NCI-H1092 (cell line): Measurements from ENCODE around the gene IFT27.
"Not testable (repeated sequence)": the region's sequence is repeated elsewhere in the genome, so short reads cannot be mapped to it uniquely, and the experiment has no call there.

ENCODE experiments used
- DNase-seq: peaks from one replicate; lab custom pipeline; 2025; lab: John Stamatoyannopoulos, UW

Gene IFT27

DNA sequence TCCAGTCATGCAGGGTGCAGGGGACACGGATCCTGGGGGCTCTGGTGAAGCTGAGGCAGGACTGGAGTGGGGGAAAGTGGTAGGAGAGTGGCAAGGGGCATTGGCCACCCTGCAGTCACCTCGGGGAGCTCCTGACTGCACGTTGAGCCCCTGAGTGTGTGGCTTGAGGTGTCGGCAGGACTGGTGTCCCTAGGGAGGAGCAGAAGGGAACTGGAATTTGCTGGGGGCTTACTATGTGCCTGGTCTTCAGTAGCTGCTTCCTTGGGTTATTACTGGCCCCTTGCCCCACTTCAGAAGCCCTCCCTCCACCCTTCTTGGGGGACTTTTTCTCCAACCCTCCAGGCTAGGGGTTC, 31.5 kb downstream of the IFT27 start:
- DNase-seq, result no peak

DNA sequence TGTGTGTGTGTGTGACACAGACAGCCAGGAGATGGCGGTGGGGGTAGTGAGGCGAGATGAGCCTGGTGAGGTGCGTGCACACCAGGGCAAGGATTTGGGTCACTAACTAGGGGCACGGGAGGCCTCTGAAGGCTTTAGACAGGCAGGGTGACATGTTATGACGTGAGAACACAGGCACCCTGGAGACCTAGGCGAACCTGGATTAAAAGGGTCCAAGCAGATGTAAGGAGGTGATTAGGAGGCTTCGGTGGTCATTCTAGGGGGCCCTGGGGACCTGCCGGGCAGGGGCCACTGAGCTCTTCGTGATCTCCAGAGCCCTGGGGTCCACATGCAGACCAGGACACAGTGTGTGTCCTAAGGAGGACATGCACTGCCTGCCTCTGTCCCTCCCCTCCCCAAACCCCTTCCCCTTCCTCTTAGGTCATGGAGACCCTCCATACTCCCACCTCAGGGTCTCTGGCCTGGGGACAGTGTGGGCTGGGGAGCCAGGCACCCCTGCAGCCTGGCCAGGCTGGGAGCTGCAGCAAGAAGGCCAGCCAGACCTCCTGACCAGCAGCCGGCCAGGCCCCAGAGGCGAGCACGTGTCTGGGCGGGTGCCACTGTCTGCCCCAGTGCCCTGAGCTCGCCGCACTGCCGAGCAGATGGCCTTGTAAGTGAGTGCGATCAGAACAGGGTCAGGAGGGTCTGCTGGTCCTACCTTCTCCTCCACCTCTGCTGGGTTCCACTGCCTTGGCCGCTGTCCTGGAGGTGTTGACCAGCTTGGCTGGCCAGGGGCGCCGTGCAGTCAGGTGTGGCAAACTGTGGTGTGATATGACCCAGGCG, 32.1 kb downstream of the IFT27 start:
- no peak for DNase-seq

DNA sequence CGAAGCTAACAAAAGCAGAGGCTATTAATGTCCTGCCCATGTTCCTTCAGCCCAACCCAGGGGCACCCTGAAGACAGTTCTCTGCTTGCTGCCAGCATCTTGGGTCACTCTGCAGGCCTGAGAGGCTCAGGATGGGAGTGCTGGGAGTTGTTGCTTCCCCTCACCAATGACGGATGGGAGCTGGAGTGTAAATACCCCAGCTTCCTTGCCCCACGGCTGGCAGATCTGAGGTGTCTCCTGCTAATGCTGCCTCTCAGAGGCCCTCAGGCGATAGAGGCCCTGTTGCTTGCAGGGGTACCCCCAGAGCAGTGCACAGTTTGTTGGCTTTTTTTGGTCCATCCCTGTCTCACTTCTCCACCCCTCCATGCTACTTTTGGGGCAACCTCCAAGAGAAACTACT, 32.9 kb downstream of the IFT27 start:
- no peak for DNase-seq

DNA sequence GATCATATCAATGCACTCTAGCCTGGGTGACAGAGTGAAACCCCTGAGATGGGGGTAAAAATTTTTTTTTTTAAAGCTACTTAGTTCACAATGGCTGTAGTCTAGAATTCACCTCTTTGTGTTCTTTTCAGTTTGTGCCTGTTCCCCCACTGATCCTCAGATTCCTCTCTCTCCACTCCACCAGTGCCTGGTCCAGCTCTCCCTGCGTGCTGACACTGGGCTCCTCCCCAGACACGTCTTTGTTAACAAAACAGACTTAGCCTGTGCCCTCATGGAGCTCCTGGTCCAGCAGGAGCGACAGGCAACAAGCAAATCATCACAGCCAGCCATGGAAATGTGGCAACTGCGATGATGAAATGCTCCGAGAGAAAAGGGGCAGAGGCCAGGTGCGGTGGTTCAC, 34.0 kb downstream of the IFT27 start:
- no peak for DNase-seq

DNA sequence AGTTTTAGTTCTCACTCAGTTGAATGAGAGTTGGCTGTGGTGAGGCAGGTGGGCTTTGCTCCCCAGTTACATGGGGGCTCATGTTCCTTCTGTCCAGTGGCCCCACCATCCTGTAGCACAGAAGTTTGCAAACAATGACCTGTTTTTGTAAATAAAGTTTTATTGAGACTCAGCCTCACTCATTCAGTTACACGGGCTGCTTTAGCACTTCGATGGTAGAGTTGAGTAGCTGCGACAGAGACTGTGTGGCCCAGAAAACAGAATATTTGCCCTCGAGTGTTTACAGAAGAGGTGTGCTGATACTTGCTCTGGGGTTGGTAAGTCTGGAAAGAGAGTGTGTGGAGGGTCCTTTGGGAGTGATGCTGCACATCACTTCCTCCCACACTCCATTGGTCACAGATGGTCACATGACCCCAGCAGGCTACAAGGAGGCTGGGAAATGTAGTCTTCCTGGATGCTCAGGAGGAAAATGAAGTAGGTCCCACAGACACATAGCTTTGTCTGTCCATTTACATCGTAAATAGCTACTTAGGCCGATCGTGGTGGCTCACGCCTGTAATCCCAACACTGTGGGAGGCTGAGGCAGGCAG, 34.6 kb downstream of the IFT27 start:
- no peak for DNase-seq

DNA sequence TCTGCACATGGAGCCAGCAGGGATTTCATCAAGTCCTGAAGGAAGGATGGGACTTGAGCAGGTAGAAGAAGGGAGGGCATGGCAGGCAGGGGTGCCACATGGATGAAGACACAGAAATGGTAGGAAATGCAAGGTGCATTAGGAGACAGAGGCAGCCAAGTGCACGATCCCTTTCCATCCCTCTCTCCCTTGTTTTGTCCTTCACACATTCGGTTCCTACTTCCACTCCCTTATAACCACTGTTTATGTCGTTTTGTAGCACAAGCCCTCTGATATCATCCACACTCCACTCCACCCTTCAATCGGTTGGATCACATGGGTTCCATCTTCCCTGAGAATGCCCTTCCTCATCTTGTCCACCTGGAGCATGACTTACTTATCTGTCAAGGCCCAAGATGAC, 35.2 kb downstream of the IFT27 start:
- no peak for DNase-seq

DNA sequence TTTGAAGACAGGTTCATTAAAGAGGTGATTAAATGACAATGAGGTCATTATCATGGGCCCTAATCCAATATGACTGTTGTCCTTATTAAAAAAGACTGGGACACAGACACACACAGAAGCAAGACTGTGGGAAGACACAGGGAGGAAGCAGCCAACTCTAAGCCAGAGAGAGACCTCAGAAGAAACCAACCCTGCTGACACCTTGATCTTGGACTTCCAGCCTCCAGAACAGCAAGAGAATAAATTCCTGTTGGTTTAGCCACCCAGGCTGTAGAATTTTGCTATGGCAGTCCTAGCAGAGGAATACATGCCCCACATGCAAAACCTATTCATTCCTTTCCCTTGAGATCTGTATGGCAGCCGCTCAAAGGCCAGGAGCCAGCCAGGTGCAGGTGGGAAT, 36.7 kb downstream of the IFT27 start:
- no peak for DNase-seq

DNA sequence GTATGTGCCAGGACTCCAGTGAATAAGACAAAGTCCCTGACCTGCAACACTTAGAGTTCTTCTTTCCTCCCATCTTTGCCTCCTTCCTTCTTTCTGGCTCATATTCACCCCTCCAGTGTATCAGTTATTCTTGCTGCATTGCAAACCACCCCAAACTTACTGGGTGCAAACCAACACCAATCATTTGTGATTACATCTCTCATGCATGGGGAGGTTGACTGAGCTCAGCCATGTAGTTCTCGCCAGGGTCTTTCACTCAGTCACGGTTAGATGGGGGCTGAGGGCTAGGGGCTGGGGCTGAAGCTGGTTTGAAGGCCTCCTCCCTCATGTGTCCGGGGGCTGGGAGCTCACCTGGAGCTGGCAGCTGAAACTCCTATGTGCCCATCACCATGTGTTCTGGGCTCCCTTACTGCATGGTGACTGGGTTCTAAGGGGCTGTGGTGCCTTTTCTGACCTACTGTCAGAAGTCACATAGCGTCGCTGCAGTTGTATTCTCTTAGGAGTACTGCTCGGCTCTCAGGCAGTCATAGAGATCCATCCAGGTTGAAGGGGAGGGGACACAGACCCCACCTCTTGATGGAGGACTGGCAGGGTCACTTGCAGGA, 37.4 kb downstream of the IFT27 start:
- DNase-seq, result no peak

DNA sequence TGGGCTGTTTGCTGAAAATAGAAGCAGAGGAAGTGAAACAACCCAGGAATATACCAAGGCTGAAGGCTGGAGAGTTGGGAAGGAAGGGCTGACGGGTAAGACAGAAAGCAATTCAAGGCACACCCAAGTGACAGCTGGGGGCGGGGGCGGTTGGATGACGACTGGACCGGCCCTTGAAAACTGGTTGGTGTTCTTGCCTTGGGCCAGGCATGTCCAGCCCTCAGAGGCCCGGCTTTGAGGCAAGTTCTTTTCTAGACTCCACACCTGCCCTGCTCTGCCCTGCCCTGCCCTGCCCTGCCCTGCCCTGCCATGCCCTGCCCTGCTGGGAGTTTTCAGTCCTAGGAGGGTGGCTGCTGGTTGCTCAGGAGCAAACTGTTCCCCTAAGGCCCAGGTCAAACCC, 38.1 kb downstream of the IFT27 start:
- DNase-seq, result no peak

DNA sequence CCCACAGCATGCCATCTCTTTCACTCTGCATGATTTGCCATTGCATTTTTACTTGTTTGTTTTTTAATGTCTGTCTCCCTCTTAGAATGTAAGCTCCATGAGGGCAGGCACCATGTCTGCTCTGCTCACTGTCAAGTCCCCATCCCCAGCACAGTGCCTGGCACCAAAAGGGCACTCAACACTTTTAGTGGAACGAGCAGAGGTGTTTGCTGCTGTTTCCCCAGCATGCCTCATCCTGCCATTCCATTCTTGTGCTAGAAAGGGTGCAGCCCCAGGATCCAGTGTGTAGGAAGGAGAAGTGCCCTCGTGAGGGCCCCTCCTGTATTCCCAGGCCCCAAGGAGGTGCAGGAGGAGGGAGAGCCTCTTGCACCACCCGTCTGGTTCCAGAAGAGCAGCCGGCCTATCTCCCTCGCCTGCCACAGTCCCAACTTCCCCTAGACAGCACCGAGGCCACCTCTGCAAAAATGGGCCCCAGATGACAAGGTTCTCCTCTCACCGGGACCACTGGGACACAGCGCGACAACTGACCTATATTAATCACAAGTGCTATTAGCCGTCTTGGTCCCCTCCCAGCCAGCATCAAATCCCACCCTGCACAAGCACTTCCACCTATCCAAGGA, 39.1 kb downstream of the IFT27 start:
- DNase-seq, result no peak

DNA sequence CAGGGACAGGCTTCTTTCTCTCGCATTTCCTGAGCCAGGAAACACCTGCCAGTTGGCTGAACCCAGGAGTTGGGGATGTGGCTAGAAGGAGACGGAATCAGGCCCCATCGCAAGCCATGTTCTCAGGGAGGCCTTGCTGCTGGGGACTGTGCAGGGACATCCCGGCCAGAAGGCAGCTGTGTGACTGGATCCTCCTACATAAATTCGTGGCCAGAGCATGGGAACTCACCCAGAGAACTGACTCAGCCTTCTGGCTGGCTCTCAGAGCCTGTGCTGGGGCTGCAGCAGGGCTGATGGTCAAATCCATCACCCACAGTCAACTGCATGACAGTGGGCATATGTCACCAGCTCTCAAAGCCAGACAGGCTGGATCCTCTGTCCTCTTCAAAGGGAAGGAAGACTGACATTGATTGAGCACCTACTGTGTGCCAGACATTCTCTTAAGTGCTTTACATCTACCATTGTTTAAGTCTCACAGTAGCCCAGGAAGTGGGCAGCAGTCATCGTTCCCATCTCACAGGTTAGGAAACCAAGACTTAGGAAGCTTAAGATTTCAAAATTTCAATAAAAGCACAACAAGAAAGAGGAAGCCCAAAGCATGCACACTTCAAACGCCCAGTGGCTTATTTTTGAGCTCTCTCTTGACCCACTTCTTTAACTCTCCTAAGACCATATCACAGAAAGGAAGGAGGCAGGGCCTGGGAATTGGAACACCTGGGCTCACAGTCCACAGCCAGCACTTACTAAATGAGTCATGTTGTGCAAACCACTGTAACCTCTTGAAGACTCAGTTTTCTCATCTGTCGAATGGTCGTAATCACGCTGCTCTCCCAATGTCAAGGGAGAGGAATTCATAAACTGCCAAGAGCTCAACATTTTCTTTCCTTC, 41.5 kb downstream of the IFT27 start:
- DNase-seq, result no peak

DNA sequence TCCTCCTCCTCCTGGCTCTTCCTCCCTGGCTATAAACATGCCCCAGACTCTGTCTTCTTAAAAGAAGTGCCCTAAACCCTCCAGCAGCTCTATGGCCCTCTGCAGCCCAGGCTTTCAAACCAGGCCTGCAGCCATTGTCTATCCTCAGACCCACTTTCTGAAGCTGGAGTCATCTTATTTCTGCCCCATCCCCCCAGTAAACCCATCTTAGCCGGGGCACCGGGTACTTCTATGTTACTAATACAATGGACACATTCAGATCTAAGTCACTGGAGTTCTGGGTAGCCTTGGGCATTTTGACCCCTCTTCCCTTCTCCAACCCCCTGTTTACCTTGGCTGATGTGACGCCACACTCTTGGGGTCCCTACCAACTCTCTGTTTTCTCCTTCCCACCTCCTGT, 42.6 kb downstream of the IFT27 start:
- no peak for DNase-seq

DNA sequence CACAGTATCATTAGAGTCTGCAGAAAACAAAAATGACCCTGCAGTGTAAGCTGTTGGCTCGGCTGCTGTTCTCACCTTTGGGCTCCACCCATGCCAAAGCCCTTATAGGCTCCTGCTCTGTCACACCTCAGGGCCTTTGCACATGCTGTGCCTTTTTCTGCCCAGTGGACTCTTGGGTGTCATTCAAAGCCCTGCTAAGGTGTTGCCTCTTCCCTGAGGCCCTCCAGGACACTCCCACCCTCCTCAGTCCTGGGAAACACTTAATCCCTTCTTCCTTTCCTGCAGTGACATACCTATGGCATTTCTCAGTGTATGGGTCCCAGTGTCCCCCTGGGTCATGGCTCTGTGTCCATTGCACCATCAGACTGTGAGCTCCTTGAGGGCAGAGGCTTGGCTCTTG, 43.3 kb downstream of the IFT27 start:
- no peak for DNase-seq

DNA sequence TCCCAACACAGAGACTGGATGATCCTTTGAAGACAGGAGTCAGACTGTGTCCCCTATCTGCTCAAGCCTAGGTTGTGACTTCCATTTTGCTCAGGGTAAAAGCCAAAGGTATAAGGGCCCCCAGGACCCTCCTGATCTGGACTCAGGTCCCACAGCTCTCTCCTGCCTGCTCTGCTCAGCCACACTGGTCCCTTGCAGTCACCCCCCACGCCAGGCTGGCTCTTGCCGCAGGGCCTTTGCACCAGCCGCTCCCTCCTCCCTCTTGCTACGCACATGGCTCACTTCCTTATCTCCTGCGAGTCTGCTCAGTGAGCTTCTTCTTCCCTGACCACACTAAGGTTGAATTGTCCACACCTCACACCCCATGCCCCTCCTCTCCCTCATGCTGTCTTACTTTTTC, 44.0 kb downstream of the IFT27 start:
- no peak for DNase-seq

DNA sequence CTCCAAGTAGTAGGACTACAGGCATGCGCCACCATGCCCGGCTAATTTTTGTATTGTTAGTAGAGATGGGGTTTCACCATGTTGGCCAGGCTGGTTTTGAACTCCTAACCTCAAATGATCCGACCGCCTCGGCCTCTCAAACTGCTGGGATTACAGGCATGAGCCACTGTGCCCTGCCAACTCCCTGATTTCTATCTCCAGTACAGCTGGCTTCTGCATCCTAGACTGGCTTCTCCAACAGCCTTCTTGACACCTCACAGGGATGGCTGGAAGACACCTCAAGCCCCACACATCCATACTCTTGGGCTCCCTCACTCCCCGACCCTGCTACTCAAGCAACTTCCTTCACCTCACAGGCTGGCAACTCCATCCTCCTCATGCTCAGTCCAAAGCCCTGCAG, 44.6 kb downstream of the IFT27 start:
- not testable (repeated sequence) for DNase-seq

DNA sequence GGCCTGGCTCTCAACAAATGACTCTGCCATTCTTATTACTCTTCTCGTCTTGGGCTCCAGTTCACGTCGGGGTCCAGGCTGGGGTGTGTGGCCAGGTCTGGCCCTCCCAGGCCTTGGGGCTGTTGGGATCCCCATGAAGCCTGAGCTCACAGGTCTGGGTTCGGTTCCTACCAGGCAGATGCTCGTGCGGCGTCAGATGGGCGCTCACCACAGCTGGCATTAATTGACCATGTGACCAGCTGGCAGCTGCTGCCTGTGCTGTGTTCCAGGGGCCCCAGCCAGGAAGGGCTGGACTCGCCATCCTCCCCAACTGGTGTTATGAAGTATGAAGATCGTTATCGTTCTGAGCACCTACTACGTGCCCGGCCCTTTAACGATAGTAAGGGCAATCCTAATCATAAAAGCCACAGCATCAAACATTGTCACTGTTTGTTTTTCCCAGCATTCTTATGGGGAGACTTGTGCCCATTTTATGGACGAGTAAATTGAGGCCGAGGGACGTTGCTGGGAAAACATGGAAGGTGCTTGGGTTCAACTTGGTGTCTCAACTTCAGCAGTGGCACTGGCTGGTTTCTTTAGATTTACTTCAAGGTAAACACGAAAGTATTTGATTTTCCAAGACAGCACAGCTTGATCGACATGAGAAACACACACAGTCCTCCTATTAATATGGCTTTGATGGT, 45.6 kb downstream of the IFT27 start:
- DNase-seq, result no peak

DNA sequence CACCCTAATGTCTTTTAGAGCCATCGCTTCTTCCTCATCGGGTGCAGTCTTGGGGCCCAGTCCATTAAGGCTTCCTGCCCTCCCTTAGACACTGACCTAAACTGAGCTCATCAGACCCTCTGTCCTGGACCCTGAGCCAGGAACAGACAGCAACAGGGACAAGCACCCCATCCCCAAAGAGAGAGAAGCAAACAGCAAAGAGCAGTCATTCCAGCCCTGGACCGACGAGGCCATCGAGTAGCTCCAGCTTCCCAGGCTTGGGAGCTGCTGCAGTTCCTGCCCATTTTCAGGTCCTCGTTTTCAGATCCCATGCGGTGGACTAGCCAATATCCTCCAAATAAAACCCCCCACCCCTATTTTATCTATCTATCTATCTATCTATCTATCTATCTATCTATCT, 46.6 kb downstream of the IFT27 start:
- no peak for DNase-seq

DNA sequence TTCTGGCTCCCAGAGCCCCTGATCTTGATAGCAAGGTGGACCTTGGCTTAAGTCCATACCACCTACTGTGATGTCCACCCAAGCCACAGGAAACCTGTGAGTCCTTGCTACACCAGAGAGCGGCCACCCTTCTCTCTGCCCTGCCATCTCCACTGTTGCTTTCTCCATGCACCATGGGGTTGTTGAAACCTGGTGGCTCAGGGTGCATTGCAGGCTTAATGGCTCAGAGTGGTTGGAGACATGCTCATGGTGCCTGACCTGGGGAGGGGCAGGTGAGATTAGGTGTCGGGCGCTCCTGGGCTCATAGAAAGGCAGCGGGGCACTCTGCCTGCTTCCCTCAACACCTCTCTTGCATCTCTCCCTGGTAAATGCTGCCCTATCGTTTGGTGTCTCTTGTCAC, 47.4 kb downstream of the IFT27 start:
- no peak for DNase-seq

DNA sequence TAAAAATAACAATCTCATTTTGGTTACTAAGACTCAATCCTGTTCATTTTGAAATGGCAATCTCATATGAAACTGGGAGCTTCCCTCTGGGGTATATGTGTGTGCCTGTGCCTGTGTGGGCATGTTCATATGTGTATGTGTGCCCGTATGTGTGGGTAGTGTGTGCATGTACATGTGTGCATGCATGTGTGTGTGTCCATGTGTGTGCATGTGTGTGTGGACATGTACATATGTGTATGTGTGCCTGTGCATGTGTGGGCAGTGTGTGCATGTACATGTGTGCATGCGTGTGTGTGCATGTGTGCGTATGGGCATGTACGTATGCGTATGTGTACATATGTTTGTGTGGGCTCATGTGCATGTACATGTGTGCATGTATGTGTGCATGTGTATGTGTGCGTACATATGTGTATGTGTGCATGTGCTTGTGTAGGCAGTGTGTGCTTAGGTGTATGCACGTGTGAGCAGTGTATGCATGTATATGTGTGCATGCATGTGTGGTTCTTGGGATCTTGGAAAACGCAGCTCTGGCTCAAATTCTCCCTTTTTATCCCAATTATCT, 47.9 kb downstream of the IFT27 start:
- no peak for DNase-seq

DNA sequence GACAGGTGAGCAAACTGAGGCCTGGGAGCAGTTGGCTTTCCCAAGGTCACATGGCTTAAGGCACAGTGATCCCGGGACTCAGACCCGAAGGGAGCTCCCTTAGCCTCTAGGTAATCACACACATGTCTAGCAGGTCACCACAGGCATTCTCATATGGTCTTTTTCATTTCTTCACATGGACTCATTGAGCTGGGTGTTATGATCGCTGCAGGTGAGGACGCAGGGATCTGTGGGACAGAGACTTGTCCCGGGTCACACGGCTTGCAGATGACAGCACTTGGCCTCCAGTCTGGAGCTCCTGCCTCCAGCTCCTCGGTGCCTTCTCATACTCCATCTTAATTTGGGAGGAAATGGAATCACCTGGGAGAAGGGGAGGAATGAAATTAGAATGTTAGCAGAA, 48.8 kb downstream of the IFT27 start:
- no peak for DNase-seq

DNA sequence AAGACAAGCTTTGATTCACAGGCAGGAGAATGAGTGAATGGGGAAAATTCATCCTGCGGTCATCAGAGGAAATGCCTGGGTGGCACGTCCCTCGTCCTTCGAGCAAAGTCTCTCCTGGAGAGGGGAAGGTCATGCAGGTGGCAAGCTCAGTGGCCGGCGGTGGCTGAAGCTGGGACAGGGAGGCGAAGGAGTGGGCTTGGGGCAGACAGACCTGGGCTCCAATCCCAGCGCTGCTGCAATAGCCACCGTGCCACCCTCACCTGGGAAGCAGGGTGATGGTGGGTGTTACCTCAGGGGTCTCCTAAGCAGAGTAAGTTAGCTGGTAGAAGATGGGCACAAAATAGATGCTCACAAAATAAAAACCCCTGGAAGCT, 49.9 kb downstream of the IFT27 start:
- no peak for DNase-seq
